GM04503 (cell line): ENCODE data around the gene GNB5.
"Not testable (repeated sequence)": the region's sequence is repeated elsewhere in the genome, so short reads cannot be mapped to it uniquely, and the experiment has no call there.

ENCODE experiments used
- DNase-seq: peaks from one replicate; pipeline ENCODE4 v3.0.0-alpha.2; 2012; ENCODE audit warnings: low read depth

GNB5 gene

DNA sequence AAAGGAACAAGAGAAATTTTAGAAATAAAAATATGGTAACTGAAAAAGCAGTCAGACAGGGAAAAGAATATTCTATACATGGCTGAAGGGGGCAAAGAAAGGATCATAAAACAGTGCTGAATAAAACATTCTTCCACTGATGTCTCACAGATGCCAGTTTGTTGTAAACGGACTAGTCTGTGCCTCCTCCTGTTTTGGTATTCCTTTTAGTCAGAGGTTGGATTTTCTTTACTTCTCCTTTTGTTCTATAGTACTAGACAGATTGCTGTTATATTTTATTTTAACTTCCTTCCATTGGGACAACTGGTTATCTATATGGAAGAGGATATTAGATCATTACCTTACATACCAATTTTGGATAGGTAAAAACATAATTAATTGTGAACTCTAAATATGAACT, 16.0 kb upstream of the GNB5 start:
- DNase-seq, result no peak

DNA sequence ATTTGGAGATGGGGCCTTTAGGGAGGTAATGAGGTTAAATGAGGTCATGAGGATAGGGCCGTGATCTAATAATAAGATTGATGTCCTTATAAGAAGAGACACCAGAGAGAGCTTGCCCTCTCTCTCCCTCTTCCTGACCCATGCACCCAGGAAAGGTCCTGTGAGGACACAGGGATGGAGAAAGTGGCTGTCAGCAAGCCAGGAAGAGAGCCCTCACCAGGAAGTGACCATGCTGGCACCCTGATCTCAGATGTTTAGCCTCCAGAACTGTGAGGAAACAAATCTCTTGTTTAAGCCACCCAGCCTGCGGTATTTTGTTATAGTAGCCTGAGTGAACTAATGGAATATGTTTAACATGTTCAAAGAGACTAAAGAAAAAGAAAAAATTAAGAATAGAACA, 15.3 kb upstream of the GNB5 start:
- no peak for DNase-seq

DNA sequence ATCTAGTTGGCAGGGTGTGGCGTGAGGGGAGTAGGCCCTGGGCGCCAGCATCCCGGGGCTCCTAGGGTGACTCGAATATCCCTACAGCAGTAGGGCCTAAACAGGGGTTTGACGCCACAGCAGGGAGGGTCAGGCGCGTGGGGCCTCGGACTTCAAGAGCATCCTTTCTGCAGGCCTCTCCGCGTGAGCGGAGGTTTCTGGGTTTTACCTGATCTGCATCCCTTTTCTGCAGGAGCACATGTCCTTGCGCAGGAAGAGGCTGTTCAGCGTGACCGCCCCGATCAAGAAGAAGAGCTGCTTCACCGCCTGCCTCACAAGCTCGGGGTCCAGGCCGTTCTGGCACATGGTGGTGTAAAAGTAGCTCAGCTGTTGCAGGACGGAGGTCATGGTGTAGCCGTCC, 13.5 kb upstream of the GNB5 start:
- DNase-seq, result no peak

DNA sequence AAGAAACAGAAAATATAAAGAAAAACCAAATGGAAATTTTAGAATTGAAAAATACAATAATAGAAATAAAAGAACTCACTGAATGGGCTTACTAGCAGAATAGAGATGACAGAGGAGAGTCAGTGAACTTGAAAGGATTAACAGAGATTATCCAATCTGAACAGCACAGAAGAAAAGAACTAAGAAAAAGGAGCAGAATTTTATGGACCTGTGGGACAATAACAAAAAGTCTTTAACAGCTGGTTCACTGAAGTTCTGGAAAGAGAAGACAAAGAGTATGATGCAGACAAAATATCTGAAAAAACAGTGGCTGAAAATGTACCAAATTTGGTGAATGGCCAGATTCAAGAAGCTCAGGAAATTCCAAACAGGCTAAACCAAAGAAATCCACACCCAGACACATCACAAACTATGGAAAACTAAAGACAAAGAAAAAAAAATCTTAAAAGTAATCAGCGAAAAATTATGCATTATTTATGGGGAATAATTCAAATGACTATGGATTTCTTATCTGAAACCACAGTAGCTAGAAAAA, 9.7 kb upstream of the GNB5 start:
- DNase-seq, result no peak

DNA sequence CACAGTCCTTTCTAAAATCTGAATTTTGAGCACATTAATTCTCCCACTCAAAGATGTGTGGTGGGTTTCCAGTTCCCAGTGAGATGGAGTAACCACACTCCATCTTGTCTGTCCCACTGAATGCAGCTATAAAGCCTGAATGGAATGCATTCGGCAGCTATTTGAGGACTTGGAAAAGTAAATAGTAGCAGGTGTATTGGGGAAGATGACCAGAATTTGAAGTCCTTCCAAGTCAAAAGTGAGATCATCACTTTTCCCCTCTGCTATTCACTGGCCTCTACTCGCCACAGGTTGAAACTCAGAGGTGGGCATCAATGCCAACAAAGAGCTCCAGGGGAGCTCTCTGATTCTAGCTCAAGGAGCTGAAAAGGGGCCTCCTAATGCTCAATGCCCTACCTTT, 8.1 kb upstream of the GNB5 start:
- no peak for DNase-seq

DNA sequence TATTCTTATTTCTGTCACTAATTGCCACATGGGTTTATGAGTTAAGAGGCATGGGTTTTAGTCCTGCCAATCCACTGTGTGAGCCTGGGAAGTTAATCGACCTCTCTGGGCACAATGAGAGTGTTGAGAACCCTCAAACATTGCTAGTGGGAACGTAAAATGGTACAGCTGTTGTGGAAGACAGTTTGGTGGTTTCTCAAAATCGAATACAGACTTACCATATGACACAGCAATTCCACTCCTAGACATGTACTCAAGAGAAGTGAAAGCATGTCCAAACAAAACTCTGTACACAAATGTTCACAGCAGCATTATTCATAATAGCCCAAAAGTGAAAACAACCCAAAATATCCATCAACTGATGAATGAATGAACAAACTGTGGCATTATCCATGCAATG, 5.7 kb upstream of the GNB5 start:
- DNase-seq, result no peak

DNA sequence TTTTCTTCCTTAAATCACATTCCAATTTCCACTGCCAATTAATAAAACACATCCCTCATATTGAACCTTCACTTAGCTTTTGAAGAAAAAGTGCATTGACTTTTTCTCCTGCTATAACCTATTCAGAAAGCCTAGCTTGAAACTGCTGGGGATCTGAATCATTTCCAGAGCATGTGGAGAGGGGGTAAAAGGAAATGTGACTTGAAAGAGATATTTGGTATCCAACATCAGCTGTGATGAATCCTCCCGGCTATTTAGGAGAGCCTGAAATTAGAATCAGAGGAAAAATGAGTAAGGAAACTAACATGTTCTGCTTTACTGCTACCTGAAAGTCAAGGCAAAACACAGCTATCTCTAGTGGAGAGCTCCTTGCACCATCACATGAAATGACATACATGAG, 2.6 kb upstream of the GNB5 start:
- no peak for DNase-seq

DNA sequence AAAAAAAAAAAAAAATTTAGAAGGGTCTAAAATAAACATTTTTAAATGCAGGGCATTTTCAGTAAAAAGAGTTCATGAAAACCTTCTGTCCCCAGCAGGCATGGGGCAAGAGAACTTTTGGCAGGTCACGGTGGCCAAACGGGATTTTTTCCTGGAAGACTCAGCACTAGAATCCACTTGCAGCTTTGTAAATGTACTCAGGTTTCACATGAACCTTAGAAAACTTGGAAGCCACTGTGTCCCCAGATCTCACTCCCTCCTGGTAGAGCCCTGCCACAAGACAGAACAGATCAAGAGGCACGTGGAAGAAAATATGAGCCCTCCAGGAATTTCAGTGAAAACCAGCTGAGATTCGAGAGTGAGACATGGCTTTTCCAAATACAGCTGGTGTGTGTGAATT, 2.1 kb upstream of the GNB5 start:
- no peak for DNase-seq

DNA sequence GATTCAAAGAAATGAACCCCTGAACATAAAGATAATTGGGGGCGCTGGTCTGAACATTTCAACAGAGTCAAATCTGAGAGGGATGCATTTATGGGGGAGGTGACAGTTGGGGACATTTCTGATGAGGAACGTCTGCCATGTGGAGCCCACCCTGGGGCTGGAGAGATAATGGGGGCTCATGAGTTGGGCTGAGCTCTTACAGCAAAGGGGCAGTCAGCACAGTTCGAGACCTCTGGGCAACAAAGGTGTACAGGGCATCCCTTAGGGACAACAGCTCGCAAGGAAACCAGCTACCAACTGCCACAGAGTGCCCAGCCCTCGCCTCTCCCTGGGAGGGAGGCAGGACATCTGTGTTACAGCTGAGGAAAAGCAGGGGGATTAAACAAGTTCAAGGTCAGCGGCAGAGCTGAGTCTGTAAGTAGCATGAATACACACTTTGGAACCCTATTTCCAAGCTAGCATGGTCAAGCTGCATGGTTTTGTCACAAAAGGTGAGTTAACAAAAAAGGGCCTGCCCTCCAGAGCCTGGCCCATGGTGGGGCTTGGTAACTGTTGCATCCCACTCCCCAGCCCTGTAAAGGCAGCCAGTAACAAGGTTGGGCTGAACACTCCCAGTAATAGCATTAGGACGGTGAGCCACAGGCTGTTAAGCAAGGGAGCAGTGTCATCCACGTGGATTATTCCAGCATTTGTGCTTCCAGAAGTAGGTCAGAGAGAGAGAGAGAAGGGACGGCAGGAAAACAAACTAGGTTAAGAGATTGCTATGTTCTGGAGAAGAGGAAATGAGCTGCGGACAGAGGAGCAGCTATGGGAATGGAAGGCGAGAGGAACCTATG, 4.3 kb downstream of the GNB5 start:
- DNase-seq, result no peak

DNA sequence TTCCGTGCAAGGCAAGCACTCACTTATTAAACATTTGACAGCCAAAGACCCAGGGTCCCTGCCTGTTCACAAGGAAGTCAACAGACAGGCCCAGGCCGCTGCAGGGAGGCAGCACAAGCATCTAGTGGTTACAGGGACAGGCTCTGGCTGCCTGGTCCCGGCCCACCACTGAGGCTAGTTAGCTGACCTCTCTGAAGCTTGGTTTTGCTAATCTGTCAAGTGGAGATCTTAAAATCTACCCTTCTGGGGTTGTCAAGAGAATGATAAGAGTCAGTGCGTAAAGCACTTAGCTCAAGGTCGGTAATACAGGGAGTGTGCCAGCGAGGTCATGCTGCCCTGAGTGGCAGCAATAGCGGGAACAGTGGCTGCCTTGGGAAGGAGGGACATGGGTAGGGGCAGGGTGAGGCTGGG, 6.0 kb downstream of the GNB5 start:
- DNase-seq, result no peak

DNA sequence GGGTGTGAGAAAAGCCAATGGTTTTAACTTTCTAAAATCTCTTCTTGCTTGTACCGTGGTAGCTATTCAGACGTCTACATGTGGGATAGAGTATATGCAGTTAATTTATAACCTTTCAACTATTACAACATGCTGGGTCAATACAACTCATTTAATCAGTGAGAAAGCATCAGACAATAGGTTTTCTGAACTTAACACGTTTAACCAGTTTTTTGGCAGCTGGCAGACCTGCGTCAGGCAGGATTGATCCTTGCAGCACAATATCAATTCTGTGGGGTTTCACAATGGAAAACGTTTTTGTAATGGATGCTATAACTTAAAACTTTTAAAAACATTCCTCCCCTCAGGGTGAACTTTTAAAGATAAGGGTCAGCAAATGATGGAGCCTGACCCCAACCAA, 6.5 kb downstream of the GNB5 start:
- no peak for DNase-seq

DNA sequence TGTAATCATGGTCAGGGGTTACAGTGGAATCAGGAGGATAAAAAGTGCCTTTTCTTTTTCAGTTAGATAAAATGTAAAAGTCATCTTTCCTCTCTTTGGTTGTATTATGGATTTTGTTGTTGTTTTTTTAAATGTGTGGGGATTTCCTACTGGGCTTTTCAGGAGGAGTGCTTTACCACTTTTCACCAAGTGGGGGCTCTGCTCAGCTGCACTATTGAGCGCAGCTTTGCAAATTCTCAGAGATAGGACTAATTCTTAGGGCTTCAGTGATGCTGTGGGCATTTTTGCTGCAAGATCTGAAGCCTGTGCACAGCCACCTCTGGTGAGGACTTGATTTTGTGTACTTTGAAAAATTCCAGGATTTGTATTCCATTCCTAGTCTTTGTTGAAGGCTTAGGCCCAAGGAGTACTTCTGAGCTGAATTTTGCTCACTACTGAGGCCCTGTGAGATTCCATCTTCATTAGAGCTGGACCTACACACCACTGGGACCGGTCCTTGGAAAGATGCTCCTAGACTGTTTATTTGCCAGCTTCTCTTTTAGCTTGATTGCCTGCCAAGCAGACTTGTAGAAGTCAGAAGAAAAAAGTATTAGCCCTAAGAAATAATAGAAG, 7.5 kb downstream of the GNB5 start:
- DNase-seq, result no peak

DNA sequence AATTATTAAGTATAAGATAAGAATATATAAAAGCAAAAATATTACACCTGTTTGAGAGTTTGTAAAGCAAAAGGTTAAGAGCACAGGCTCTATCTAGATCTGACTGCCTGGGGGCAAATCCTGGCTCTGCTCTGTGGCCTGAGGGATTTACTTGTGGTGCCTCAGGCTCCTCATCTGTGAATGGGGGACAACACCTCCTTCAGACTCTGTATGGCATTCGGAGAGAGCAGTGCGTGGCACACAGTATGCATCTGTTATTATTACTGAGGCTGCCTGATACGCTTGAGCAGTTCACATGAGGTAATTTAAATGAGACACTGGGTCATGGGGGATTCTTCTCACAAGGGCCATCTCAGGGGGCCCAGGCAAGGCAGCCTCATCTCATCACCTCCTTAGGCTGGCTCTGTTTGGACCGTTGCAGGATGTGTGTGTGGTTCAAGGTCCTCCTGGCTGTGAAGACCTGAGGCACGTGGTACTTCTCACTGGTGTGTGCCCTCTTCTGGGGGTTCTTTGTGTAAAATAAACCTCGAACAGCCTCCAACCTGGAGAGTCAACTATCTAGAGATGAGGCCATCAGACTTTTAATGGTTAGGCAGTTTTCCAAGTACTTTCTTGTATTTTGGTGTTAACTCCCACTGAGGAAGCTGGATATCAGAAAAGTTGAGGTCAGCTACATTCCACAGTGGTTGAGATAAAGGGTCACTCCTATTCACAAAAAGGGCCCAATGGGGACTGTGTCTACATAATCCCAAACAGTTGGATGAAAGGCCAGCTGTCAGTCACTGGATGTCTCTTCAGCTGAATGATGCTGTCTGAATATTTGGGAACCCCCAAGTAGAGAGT, 9.0 kb downstream of the GNB5 start:
- DNase-seq, result no peak

DNA sequence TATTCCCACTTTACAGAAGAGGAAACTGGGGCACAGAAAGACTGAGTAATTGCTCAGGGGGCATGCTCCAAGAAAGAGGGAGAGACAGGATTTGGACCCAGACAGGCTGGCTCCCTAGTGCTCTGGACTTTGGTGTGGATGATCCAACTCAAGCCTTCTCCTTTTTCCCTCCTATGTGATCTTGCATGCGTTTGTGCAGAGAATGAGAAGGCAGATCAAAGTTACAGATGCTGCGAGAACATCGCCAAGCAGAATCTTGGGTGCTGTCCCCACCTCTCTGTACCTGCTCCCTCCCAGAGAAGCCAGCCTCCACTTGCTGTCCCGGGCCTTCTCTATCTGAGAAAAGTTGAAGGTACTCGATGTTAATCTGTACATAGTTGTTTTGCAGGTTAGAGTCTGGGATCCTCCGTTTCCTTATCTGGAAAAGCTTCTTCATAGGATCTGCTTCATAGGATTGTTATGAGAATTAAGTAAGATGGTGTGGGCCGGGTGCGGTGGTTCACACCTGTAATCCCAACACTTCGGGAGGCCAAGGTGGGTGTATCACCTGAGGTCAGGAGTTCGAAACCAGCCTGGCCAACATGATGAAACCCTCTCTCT, 10.2 kb downstream of the GNB5 start:
- no peak for DNase-seq

DNA sequence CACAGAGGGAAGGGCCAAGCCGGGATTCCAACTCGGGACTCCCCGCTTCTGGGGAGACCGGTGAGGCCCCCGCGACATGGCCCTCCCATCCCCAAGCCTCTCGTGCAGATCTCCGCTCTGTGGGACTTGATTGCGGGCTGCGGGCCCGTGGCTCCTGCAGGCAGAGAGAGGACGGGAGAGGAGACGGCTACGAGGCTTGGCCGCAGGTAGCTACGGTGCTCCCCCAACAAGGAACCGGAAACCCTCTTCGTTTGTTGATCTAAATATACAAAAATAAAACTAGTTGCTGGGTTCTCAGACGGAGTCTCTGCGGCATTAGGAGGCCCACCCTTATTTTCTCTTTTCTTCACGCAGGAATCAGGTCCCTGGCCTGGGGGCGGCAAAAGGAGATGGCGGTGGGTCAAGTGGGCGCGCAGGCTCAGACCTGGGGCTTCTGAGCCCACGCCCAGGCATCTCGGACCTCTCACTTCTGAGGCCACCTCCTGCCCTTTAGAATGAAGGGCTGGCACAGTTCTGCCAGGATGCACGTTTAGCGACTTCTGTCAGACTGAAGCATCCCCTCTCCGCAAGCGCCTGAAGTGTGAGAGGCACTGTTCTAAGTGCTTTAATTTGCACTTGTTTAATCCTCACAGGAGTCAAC, 10.9 kb downstream of the GNB5 start:
- no peak for DNase-seq

DNA sequence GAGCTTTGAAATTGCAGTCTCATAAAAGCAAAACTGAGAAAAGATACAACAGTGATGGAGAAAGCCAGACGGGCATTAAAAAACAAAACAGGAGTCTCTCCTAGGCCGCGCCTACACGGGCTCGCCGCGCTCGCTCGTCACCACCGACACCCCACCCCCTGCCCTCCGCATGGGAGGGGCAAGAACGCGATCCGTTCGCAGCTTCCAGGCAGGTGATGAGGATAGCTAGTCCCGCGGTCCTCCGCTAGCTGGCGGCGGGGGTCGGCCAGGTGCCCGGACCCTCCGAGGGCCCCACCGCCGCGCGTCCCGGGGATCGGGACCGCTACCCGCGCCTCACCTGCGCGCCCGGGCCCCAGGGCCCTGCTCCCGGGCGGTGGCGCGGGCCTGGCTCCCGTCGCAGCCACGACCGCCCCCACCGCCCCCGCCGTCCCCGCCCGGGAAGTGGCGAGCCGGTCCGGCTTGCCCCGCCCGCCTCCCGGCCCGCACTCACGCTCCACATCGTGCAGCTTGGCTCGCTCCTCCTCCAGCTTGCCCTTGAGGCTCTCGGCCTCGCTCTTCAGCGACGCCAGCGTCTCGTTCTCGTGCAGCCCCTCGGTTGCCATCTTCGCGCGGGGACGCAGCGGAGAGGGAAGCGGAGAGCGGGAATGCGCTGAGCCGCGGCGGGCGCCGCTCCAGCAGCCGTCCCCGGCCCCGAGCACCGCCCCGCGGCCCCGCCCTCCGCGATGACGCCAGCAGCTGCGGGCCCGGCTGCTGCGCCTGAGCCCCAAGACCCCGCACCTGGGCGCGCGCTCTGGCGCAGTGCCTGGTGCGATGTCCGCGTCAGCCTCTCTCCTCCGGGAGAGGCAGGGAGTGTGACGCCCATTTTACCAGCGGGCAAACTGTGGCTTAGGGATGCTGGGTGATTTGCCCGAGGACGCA, 11.7 kb downstream of the GNB5 start:
- DNase-seq, result peak; percentile 12

DNA sequence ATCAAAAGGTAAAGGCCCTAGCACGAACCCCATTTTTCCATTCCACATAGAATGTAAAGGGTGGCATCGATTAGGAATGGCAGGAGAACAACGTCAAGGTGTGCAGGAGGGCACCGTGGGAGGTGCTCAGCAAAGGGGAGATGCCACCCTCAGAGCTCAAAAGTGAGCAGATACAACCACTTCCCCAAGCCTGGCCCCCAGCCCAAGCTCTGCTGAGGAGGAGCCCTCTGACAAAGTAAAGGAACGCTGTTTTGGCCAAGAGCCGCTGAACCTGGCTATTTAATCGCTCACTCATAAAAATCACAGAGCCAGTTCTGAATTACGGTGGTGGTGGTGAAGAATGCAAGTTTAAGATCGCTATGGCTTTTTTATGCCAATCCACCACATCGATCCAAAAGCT, 12.4 kb downstream of the GNB5 start:
- no peak for DNase-seq

DNA sequence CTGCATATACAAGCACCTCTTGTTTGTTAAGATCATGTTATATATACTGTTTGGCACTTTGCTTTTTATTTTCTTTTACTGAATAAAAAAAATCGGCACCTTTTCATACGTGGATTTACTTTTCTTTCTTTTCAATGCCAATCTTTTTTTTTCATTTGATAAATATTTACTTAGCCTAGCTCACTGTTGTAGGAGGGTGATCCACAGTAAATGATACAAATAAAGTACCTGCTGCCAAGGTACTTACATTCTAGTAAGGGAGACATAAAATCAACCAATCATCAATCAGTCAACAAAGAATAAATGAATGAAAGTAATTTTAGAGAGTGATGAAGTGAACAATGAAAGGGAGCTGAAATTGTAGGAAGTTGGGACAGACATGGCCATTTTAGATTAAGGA, 18.3 kb downstream of the GNB5 start:
- DNase-seq, result no peak

DNA sequence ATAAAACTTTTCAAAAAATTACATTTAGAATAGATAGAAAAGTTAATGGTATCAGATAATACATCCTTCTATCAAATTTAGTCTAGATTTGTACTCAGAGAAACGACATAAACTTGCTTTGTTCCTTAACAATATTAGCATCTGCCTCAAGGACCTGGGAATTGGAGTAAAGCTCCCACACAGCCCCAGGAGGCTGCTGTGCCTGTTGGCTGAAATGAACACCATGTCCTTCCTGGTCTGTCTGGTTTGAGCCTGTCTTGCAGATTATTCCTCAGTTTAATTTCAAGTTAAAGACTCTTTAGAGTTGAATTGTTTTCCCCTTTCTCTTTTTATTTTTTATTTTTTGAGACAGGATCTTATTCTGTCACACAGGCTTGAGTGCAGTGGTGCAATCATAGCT, 19.4 kb downstream of the GNB5 start:
- DNase-seq, result no peak

DNA sequence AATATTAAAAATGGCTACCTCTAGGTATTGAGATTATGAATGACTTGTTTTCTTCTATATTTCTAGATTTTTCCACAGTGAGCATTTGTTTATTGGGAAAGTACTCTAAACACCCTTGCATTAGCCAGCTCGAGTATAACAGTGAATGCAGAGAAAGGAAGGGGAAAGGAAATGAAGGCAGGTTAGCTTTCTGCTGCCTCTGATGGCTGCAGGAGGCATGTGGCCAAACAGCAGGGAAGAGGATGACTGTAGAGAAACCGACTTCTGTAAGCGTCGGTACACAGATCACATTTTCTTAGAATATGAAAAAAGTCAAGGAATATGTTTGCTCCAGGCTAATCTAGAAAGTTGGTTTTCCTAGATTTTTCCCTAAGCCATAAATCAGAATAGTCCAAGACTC, 19.8 kb downstream of the GNB5 start:
- no peak for DNase-seq

DNA sequence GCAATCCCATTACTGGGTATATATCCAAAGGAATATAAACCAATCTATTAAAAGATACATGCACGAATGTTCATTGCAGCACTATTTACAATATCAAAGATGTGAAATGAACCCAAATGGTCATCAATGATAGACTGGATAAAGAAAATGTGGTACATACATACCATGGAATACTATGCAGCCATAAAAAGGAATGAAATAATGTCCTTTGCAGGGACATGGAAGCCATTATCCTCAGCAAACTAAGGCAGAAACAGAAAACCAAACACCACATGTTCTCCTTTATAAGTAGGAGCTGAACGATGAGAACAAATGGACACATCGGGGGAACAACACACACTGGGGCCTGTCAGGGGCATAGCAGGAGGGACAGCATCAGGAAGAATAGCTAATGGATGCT, 21.0 kb downstream of the GNB5 start:
- DNase-seq, result not testable (repeated sequence)
